GM21515 (cell line): Measurements from ENCODE around the gene DDX42.

Source experiments
- ATAC-seq: cut with Tn5 transposase; IDR thresholded peaks from one replicate; pipeline ENCODE4 v1.9.1; 2021; ENCODE audit not compliant: unreplicated experiment

The DDX42 gene, protein sequence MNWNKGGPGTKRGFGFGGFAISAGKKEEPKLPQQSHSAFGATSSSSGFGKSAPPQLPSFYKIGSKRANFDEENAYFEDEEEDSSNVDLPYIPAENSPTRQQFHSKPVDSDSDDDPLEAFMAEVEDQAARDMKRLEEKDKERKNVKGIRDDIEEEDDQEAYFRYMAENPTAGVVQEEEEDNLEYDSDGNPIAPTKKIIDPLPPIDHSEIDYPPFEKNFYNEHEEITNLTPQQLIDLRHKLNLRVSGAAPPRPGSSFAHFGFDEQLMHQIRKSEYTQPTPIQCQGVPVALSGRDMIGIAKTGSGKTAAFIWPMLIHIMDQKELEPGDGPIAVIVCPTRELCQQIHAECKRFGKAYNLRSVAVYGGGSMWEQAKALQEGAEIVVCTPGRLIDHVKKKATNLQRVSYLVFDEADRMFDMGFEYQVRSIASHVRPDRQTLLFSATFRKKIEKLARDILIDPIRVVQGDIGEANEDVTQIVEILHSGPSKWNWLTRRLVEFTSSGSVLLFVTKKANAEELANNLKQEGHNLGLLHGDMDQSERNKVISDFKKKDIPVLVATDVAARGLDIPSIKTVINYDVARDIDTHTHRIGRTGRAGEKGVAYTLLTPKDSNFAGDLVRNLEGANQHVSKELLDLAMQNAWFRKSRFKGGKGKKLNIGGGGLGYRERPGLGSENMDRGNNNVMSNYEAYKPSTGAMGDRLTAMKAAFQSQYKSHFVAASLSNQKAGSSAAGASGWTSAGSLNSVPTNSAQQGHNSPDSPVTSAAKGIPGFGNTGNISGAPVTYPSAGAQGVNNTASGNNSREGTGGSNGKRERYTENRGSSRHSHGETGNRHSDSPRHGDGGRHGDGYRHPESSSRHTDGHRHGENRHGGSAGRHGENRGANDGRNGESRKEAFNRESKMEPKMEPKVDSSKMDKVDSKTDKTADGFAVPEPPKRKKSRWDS

DNA sequence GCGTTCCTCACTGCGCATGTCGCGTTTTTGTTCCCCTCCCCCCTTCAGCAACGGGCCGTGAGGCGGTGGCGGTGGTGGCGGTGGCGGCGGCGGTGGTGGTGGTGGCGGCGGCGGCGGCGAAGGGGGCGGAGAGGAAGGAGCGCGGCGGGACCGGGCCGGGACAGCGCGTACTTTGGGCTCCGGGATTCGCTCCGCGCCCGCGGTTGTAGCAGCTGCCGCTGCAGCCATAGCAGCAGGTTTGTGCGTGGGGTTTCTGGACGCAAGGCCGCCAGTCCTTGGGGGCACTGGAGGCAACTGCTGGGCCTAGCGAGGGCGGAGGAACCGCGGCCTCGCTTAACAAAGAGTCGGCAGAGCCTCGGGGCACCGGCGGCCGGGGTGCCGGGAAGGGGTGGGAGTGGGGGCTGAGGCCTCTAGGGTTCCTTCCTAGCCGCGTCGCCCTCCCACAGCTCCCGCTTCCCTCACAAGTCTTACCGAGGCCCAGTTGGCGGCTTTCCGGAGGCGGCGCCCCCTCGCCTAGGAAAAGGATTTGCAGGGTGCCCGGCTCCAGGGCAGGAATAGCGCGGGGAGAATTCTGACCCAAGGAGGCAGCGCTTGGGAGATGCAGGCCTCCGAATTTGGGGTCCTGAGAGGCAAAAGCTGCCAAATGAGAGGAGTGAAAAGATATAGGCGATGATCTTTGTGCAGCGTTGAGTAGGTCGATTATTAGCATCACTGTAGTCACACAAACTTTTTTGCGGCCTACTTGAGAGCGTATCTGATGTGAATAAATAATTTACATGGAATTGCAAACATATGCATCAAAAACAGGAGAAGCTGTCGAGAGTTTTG, at the start of gene DDX42:
DDX42 (plus strand) TSS at position 30 of the 828 bp plus-strand sequence. CDS start 12,880 bp downstream, outside the sequence.
- no peak for ATAC-seq

DNA sequence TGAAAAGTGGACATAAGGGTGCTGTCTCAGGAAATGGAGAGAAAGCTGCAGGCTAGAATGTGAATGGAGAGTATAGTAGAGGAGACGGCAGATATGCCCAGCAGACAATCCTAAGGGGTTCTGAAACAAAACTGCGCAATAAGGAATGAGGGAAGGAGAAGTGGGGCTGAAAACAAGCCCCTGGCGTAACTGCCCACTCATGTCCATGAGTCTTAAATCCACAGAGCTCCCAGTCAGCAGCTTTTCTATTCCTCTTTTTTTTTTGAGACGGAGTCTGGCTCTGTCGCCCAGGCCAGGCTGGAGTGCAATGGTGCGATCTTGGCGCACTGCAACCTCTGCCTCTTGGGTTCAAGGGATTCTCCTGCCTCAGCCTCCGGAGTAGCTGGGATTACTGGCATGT, 38.3 kb upstream of the DDX42 start:
- ATAC-seq, result no peak

DNA sequence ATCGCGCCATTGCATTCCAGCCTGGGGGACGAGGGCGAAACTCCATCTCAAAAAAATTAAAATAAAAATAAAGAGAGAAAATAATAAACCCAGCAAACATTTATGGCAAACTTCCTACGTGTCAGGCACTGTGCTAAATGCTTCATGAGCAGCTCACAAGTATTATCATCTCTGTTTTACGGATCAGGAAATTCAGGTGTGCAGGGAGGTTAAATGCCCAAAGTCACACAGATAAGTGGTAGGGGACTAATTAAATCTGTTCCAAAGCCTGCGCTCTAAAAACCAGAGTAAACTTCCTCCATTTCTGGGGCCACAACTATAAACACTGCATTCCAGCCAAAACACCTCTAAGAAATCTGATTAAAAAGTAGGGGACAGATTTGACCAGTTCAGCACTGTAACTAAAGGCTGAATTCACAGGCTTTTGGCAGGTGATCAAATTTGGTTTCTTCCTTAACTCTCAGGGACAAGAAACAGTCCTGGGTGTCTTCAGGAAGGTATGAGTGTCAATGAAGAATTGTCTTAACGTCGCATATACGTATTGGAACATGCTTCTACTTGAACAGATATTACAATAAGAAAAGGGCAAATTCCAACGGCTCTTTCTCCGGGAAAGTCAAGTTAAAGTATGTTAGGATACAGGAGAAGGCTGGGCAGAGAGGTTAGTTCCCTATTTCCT, 33.4 kb upstream of the DDX42 start:
- ATAC-seq, result no peak

DNA sequence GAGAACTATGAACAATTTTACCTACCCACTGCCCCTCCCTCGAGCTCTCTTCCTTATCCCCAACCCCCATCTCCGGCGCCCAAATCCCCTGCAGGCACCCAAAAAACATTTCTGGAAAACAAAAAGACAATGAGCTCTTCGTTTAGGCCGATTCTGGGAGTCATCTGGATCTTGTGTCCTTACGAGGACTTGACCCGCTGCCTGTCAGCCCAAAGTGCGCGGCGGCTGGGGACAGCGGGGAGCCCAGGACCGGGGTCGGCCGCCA, 32.9 kb upstream of the DDX42 start:
- peak; percentile 2 for ATAC-seq

DNA sequence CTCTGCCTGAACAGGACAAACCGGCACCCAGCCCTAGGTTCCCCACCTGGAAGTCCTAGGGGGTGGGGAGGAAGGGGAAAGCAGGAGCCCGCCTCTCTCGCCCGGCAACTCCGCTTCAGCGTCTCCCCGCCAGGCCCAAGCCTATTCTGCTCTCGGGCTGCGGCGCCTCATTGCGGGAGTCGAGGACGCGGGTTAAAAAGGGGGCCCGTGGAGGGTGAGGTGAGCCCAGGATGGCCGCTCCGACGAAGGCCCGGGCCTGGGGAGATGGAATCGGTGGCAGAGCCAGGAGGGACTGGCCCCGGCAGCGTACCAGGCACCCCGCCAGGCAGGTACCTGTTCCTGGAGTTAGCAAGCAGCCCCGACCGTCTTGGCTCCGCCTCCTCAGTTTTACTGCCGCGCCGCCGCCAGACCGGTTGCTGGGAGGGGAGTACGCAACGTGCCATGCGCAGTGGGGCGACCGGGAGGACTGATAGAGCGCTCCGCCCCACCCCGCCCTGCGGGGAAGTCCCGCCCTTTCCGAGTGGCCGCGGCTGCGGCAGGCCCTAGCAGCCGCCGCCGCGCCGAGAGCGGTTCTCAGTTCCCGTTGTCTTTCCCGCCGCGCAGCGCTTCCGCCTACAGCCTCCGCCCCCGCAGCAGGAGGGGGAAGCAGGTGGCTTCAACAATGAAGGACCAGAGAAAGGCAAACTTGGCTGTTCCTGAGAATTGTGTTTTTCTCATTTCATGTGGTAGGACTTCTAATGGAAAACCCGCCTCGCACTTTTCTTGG, 32.4 kb upstream of the DDX42 start, which contains the start of gene STRADA:
STRADA (minus strand) TSS at position 392 of the 766 bp plus-strand sequence. CDS start 13,430 bp downstream, outside the sequence.
- peak; percentile 86 for ATAC-seq

DNA sequence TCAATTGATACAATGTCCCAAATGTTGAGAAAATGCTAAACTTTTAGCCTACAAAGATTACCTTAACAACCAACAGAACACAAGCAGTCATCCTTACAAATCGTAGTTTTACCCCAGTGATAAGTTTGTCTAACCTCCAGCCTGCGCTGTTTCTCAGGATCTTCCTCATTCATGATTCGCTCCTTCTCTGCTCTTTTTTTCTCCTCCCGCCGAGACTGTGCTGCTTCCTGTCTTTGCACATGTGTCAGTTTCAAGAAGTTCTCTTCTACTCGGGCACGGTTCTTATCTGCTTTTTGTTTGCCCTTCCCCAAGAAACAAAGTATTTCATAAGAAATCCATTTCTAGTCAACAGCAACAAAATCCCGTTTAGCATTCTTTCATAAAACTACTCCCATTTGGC, 22.2 kb upstream of the DDX42 start:
- ATAC-seq, result no peak

DNA sequence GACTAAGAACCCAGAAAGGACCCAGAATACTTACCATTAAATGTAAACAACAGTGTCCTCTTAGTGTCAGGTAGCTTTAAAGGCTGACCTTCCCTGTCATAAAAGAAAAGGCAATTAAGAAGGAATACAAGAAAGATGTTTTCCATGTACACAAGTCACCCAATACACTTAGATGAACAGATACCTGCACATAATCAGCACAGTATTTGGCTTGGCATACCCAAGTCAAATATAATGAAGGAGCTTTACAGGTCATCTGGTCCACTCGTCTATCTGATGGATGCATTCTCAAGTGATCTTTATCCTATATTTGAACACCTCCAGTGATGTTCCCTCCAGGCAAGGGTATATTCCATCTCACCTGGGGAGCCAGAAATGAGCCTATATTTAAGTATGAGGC, 21.3 kb upstream of the DDX42 start:
- ATAC-seq, result no peak

DNA sequence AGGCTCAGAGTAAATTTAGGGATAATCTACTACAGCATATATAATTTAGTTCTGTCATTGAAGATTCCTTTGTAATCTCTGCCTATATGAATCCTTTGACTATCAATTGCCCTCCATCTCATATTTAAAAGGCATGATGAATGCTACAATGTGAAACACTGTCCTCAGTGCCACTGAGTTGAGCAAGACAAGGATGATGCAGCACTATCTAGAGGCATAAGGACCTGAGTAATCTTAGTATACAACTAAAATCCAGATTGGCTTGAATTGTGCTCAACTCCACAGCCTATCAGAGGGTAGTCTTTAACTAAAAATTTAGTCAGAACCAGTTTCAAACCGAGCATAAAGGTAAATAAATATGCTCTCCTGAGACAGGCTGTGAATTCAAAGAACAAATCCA, 20.8 kb upstream of the DDX42 start:
- ATAC-seq, result no peak

DNA sequence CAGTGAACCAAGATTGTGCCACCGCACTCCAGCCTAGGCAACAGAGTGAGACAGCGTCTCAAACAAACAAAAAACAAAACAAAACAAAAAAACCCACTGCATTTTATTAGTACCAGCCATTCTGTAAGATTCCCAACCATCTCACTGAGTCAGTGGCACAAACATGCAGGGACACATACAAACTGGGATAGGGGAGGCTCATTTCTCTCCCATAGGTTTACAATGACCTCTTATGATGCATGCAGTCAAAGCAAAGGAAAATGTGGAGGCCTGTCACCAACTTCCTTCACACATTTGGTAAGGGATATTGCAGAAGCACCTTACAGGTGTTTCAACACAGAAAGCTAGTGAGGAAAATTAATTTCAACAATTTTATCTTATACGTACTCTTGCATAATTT, 19.9 kb upstream of the DDX42 start:
- no peak for ATAC-seq

DNA sequence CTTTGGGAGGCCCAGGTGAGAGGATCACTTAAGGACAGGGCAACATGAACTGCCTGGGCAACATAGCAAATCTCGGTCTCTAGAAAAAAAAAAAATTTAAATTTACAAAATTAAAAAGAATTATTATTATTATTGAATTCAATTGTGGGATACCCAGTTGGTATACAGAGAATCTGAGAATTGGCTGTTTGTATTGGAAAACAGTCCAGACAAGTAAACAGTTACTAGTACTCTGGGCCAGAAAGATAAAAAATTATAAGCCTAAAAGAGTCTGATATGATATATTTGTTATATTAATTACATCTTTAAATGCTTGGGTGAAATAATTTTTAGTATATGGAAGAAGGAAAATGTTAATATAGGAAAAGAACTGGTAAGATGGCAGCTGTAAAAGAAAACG, 15.5 kb upstream of the DDX42 start:
- ATAC-seq, result no peak

DNA sequence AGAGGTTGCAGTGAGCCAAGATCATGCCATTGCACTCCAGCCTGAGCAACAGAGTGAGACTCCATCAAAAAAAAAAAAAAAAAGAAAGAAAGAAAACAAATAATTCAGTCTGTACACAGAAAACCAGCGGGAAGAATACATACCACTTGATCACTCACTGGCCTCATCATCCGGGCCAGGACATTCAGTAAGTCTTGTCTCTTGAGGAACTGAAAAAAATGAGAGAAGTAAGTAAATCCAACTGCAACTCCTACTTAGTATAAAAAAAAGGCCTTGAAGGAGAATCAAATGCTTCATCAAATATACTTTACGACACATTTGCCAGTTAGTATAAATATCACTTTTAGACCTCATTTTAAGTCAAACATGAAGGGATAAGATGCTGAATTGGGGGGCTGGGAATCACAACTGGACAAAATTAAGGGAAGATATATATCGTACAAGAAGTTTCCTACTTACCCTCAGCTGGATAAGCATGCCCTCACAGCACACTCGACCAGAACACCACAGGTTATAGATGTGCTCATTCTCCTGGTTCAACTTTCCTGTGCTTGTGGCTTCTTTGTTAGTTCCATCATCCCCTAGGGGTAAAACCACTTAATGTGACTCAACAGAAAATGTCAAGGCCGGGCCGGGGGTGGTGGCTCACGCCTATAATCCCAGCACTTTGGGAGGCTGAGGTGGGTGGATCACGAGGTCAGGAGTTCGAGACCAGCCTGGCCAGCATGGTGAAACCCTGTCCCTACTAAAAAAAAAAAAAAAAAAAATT, 13.0 kb upstream of the DDX42 start:
- ATAC-seq, result no peak

DNA sequence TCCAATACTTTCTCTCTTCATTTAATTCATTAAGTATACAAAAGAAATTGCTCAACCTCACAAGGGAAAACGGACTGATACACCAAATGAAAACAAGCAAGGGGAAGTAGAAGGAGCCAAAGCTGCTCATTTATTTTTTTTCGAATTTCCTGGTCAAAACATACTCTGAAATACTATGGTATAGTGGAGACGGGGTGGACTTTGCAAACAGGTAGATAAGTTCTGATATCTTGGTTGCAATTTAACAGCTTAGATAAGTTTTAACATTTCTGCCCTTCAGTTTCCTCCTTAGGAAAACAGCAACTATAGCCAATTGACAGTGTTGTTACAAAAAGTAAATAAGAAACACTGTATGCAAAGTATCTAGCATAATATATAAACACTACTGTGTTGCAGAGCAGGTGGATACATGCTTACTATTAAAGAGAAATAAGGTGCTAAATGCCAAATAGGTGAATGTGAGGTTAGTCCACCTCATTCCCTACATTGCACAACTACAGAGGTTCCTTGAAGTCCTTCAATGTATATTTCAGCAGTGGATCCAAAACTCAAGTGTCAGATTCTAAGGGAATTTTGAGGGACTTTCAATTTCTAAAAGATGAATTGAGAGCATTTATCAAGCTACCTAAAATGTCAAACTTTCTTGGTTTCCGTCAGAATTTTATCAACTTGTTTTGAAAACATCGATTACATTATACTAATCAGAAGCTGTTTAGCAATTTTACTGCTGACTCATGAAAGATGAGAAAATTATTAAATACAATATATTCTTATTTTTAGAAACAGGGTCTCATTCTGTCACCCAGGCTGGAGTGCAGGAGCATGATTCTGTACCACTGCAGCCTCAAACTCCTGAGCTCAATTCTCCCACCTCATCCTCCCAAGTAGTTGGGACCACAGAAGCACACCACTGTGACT, 11.6 kb upstream of the DDX42 start:
- no peak for ATAC-seq

DNA sequence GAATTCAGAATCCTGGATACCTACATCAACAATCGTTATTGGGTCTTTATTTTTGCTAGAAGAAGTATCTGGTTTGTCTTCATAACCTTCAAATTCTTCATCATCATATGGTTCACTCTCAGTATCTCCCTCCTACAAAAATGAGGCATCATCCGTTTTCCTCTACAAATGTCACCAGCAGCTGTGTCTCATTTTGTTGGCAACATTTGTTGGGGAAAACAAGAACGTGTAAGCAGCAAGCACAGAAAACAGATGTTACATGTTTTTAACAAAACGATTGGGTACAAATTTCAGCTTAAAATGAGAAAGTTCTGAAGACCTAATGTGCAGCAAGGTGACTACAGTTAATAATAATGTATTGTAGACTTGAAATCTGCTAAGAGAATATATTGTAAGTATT, 9.3 kb upstream of the DDX42 start:
- no peak for ATAC-seq

DNA sequence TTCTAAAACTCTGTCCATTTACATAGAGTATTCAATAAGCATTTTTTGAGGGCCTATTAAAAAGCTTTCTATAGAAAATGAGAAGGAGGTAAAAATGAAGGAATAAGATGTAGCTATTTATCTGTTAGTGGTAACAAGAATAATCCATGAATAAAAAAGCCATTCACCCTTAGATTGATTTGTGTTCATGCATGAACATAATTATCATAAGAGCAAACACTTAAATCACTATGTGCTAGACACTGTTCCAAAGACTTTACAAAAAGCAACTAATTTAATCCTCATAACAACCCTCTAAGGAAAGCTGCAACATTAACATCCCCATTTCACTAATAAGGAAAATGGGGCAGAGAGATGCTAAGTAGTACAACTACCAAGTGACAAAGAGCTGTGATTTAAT, 7.2 kb upstream of the DDX42 start:
- ATAC-seq, result no peak

DNA sequence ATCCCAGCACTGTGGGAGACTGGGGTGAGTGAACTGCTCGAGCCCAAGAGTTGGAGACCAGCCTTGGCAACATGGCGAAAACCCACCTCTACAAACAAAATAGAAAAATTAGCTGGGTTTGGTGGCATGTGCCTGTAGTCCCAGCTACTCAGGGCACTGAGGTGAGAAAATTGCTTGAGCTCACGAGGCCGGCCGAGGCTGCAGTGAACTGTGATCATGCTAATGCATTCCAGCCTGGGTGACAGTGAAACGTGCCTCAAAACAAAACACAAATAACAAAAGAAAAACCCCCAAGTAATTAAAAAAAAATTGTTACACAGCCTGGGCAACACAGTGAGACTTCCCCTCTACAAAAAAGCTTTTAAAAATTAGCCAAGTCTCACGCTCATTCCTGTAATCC, 5.5 kb upstream of the DDX42 start:
- ATAC-seq, result no peak

DNA sequence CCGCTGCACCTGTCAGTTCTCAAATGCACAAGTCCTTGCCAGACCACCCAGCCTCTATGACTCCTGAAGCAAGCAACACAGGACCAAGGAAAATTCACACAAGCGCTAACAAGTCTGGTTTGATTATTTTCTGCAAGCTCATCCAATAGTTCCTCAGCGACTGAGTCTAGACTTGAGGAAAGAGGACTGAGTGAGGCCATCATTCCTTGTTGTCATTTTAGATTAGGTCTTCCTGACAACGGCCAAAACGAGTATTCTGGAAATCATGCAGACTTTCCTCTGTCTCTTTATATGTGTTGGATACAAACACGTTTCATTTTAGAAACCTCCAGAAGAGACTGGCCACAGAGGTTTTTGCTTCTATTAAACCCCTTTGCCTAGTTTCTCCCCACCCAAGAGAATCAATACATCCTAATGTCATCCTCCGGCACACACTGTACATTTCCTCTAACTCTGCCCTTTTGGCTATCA, 1.1 kb upstream of the DDX42 start:
- ATAC-seq, result no peak

DNA sequence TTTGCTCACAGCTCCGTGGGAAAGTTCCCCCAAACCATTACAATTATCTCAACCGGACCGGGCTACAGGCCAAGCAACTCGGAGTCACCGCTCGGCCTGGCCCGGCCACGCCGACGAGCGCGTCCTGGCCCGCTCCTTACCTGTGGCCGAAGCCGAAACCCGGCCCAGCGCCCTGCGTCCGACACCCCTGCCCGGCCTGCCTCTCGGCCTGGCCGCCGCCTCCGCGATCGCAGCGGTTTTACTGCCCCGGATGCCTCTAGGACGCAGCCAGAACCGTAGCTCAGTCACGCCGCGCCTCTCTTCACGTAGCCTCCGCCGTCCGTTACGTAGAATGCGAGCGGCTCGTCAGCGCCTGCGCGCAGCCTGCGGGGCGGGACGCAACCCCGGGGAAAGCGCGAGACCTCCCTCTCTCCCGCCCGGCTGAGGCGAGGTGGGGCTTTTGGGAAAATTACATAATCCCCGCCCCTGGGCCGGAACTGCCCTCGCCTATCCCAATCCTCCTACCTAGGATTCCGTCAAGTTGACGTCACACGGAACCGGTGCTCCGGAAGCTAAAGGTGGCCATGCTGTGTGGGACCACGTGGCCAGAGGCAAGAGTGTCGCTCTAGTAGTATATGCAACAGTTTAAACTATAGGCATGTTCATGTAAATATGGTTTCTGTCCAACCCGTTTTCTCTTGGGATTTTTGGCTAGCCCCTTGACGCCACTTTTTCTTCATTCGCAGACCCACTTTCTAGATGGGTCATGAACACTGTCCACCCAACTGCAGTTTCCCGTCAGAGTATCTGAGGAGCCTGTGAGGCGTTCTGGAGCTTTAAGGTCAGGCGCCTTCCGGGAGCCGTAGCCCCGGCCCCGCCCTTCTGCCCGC, 464 bp upstream of the DDX42 start, which contains the start of gene CCDC47:
CCDC47 (minus strand) TSS at position 326 of the 869 bp plus-strand sequence. CDS start 7,422 bp downstream, outside the sequence.
- ATAC-seq, result peak; percentile 79
